Peyer's patch (tissue), 4 donors: ENCODE data around the gene ALPK1. TPM values are rescaled to one million over a fixed set of nuclear protein-coding genes. Genes with fewer than 3 reads are reported as not detected.

Source experiments
- DNase-seq, 3 donors: peaks; one replicate each; pipeline ENCODE4 v3.0.0-alpha.2; 2017 to 2019
- H3K27ac ChIP-seq, 4 donors: fragments of 200-600 bp; sonication (generic); one replicate each; pipeline ENCODE4 v1.5.1; 2016 to 2019
- H3K27me3 ChIP-seq, 2 donors: fragments of 200-600 bp; sonication (generic); one replicate each; pipeline ENCODE4 v1.5.1; 2019
- H3K36me3 ChIP-seq, 3 donors: fragments of 200-600 bp; sonication (generic); one replicate each; pipeline ENCODE4 v1.5.1; 2016 to 2019
- H3K4me1 ChIP-seq, 4 donors: fragments of 200-600 bp; sonication (generic); one replicate each; pipeline ENCODE4 v1.5.1; 2016 to 2019
- H3K4me3 ChIP-seq, 4 donors: fragments of 200-600 bp; sonication (generic); 1 replicate in 3 of 4; 2 replicates in 1 of 4; pipeline ENCODE4 v1.5.1; 2016 to 2019; ENCODE audit warnings: mild to moderate bottlenecking in 1 of 4
- H3K9me3 ChIP-seq, 4 donors: fragments of 200-600 bp; sonication (generic); one replicate each; pipeline ENCODE4 v1.5.1; 2016 to 2019; ENCODE audit warnings: mild to moderate bottlenecking in 1 of 4
- CTCF ChIP-seq, 6 experiments: fragments of 450-650 bp in 4 of 6; fragments of 200-600 bp in 2 of 6; sonication (generic) in 1 of 6; IDR thresholded peaks; one replicate each; pipeline ENCODE4 v1.5.1; 2017 to 2019; ENCODE audit warnings: antibody characterized with exemption in 6 of 6, mild to moderate bottlenecking in 3 of 6, moderate library complexity in 1 of 6
- POLR2A ChIP-seq, 2 donors: fragments of 450-650 bp; IDR thresholded peaks; one replicate each; pipeline ENCODE4 v1.5.1; 2017; ENCODE audit warnings: antibody characterized with exemption in 2 of 2, mild to moderate bottlenecking in 2 of 2, moderate library complexity in 2 of 2
- total RNA-seq, 4 donors: library from RNA; depleted of rRNA; stranded (reverse); fragments of >200 nt; gene quantifications; one replicate each; pipeline ENCODE4 v1.1.0, GENCODE V29; 2016

The ALPK1 gene
- total RNA-seq, 4 donors from 2014 or later: 32.0 to 37.0 (median 36.2) TPM

DNA sequence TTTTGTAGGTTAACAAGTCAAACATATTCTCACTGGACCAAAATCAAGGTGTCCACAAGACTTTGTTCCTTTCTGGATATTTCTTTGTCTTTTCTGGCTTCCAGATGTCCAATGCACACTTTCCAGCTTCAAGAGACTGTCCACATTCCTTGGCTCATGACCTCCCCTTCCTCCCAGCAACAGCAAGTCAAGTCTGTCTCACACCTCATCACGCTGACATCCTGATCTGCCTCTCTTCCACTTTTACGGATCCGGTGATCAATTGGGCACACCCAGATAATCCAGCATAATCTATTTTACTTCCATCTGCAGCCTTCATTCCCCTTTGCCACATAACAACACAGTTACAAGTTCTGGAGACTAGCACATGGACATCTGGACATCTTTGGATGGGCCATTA is 21.1 kb upstream of the ALPK1 start:
- H3K36me3 ChIP-seq: no peaks in the 10 kb centered on the region
- H3K4me1 ChIP-seq: no peaks in the 10 kb centered on the region
- TF ChIP-seq CTCF (IDR thresholded peaks at IDR 0.05) (no peak), POLR2A (IDR thresholded peaks at IDR 0.05) (no peak)
- no peaks in the 10 kb centered on the region for H3K9me3 ChIP-seq
- DNase-seq: no peak
- no peak overlapping the region for H3K4me3 ChIP-seq
- no peak overlapping the region for H3K27ac ChIP-seq
- H3K27me3 ChIP-seq: no peaks in the 10 kb centered on the region

DNA sequence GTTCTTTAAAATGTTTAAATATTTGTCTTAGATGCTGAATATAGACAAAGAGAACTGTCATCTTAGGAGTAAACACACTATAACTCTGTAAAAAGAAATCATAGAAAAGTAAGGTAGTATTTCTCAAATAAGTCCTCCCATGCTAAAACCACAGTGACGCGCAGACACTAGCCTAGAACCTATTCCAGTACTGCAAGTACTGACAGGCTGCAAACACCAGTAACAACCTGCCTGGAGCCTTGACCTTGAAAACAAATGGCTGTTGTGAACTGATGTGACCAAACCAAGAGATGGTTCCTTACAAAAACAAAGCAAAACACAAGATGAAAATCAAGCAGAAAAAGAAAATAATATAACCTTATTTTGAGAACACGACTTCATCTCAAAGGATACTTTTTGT is 19.9 kb upstream of the ALPK1 start:
- Histone ChIP-seq H3K4me1 (no peaks in the 10 kb centered on the region), H3K4me3 (no peak overlapping the region), H3K27me3 (no peaks in the 10 kb centered on the region), H3K36me3 (no peaks in the 10 kb centered on the region), H3K9me3 (no peaks in the 10 kb centered on the region), H3K27ac (no peak overlapping the region)
- no peak for DNase-seq
- TF ChIP-seq POLR2A (IDR thresholded peaks at IDR 0.05): no peak
- TF ChIP-seq CTCF (IDR thresholded peaks at IDR 0.05): no peak

GRCh38 chr4:112277705-112278448 is 19.3 kb upstream of the ALPK1 start:
- Histone ChIP-seq H3K36me3 (no peaks in the 10 kb centered on the region), H3K4me3 (no peak overlapping the region), H3K4me1 (no peaks in the 10 kb centered on the region), H3K9me3 (no peaks in the 10 kb centered on the region), H3K27me3 (no peaks in the 10 kb centered on the region), H3K27ac (no peak overlapping the region)
- DNase-seq: no peak
- no peak for TF ChIP-seq CTCF (IDR thresholded peaks at IDR 0.05)
- no peak for TF ChIP-seq POLR2A (IDR thresholded peaks at IDR 0.05)

- H3K27ac ChIP-seq: peak overlapping the region in 1 of 4 donors; percentile 70
- peaks cover 0 to 7% (median 0%) of the 10 kb centered on the region in 4 donors for H3K4me1 ChIP-seq
- TF ChIP-seq CTCF (IDR thresholded peaks at IDR 0.05): no peak
- TF ChIP-seq POLR2A (IDR thresholded peaks at IDR 0.05): no peak
- H3K36me3 ChIP-seq: no peaks in the 10 kb centered on the region
- no peak for DNase-seq
- H3K9me3 ChIP-seq: no peaks in the 10 kb centered on the region
- peak overlapping the region in 1 of 4 donors; percentile 10 for H3K4me3 ChIP-seq
- no peaks in the 10 kb centered on the region for H3K27me3 ChIP-seq
Measured at GRCh38 chr4:112279025-112279881, 17.9 kb upstream of the ALPK1 start.

DNA sequence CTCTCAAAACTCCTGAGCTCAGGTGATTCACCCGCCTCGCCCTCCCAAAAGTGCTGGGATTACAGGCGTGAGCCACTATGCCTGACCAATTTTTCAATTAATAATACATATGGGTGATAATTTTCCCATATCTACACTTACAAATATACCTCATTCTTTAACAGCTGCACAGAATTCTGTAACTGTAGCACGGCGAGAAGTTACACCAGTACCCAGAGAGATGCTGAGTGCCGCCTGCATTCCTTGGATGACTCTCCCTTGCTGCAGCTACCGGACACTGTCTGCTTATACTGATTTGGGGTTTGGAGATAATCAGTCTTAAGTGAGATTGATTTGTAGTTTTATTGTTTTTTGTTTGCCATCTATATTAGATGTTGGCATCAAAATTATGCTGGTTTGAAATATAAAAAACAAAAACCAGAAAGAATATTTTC is 17.3 kb upstream of the ALPK1 start:
- no peak for DNase-seq
- Histone ChIP-seq H3K9me3 (no peaks in the 10 kb centered on the region), H3K27ac (peak overlapping the region in 1 of 4 donors; percentile 70), H3K4me3 (peak overlapping the region in 1 of 4 donors; percentile 10), H3K36me3 (no peaks in the 10 kb centered on the region), H3K27me3 (no peaks in the 10 kb centered on the region), H3K4me1 (peaks cover 0 to 8% (median 0%) of the 10 kb centered on the region in 4 donors)
- no peak for TF ChIP-seq CTCF (IDR thresholded peaks at IDR 0.05)
- TF ChIP-seq POLR2A (IDR thresholded peaks at IDR 0.05): no peak
